Measurements from ENCODE around the gene SULT1C4. TPM values are rescaled to one million over a fixed set of nuclear protein-coding genes. Genes with fewer than 3 reads are reported as not detected.

Gene SULT1C4
- total RNA-seq: not detected in 2 replicates

DNA sequence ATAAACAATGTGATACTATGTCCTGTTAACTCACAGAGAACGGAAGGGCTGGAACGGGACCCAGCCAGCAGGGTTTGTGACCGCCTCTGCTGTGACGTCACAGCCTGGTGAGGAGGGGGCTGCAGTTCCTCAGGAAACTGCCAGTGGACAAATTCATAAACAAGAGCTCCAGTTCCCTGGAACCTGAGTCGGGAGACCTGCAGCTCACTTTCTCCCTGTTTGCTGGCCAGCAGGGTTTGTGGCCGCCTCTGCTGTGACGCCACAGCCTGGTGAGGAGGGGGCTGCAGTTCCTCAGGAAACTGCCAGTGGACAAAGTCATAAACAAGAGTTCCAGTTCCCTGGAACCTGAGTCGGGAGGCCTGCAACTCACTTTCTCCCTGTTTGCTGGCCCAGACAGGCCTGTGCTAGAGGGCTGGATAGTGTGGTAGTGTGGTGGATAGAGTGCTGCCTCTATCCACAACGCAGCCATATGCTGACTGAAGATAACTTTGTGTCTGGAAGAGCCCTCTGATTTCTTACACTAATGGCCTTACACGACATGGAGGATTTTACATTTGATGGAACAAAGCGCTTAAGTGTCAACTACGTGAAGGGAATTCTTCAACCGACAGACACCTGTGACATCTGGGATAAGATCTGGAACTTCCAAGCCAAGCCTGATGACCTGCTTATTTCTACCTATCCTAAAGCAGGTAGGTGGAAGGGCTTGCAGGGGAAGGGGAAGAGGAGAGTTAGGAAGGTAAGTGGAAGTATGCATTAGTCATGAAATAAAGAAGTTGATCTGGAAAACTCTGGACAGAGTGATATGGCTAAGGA, at the start of gene SULT1C4:
TSS of gene SULT1C4 (plus strand) at position 140 of the 816 bp plus-strand sequence. CDS start at position 524, 384 bp downstream.

Other genes starting within 250 kb of the SULT1C4 start
- gene SULT1C3, start 138.0 kb upstream of the SULT1C4 start, total RNA-seq: not detected in 2 replicates
- gene SULT1C2, start 89.1 kb upstream of the SULT1C4 start, total RNA-seq: not detected in 2 replicates
- gene GCC2, start 71.3 kb downstream of the SULT1C4 start, total RNA-seq: 4.1 and 6.0 TPM in 2 replicates
- gene LIMS1, start 156.5 kb downstream of the SULT1C4 start, total RNA-seq: 35.4 and 62.1 TPM in 2 replicates

Measured in hair follicular keratinocyte (primary cell).